ENCODE results near the gene CPLX1.
"Not testable (repeated sequence)": the region's sequence is repeated elsewhere in the genome, so short reads cannot be mapped to it uniquely, and the experiment has no call there.

Gene CPLX1

GRCh38 chr4:791898-792625 lies 33.9 kb downstream of the CPLX1 start:
- DNase-seq (ENCODE audit: low spot score): no peak

GRCh38 chr4:791252-791897 lies 34.6 kb downstream of the CPLX1 start:
- no peak for DNase-seq (ENCODE audit: low spot score)

DNA sequence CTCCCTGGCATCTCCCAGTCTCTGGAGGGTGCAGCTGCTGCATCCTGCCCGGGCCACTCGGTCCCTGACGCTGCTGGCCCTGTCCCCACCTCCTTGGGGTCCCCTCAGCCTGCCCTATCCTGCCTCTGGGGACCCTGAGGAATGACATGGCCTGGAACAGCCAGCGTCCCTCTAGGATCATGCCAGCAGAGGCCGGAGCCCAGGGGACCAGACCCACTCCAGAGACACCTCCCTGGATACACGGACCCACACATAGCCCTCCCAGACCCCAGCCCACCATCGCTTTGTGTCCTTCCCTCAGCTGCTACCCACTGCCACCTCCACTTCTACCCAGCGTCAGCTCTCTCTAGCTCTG lies 35.5 kb downstream of the CPLX1 start:
- no peak for DNase-seq (ENCODE audit: low spot score)

- DNase-seq (ENCODE audit: low spot score): no peak
Observed at GRCh38 chr4:789571-790465, 36.1 kb downstream of the CPLX1 start.

DNA sequence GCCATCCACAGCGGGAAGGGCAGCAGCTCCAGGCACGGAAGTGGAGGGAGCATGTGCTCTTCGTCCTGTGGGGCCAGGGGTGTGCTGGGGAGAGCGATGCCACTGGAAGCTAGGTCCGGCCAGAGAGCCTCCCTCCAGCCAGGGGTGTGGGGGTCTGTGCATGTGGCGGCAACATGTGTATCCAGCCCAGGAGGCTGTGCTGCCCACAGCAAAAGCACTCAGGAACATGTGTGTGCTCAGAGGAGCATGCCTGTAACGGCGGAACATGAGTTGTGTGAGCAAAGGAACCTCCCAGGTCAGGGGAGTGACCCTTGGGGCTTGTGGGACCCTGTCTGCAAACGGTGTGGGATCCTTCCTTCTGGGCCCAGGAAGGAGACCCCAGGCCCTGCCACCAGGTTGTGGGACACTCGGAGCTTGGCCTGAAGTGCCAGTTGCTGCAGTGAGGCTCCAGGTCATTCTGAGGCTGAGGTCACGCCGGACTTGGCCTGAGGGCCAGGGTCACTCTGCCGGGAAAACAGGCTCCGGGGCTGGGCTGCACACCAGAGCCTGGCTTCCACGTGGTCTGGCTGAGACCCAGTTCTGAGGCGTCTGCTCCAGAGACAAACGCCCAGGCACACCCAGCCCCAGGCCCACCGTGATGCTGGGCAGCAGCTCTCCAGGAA lies 37.2 kb downstream of the CPLX1 start:
- no peak for DNase-seq (ENCODE audit: low spot score)

- no peak for DNase-seq (ENCODE audit: low spot score)
Observed at GRCh38 chr4:788006-788635, 37.8 kb downstream of the CPLX1 start.

GRCh38 chr4:787561-787981 lies 38.4 kb downstream of the CPLX1 start:
- no peak for DNase-seq (ENCODE audit: low spot score)

GRCh38 chr4:786861-787300 lies 39.0 kb downstream of the CPLX1 start:
- DNase-seq (ENCODE audit: low spot score): no peak

DNA sequence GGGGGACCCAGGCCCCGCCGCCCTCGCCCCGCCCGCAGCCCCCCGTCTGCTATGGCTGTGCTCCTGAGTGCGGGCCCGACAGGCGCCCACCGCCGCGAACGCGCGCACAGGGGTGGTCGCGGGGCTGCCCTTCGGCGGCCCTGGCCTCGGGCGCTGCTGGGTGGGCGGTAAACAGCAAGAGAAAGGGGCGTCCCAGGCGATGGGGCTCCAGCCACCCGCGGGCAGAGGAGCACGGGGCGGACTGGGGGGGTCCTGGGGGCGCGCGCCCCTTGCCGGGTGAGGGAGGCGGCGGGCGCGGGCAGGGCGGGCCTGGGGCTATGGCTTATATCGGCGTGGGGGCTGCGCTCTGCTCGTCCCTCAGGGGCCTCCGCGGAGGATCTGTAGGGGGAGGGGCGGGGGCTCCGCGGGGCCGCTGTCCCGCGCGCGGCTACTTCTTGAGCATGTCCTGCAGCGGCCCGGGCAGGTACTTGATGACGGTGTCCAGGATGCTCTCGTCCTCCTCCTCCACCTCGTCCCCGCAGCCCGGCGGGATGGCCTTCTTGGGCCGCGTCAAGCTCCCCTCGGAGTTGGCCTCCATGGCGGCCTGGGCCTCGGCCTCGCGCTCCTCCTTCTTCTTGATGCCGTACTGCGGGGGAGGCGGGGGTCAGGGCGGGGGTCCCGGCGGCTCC lies 39.7 kb downstream of the CPLX1 start:
- DNase-seq (ENCODE audit: low spot score): no peak

GRCh38 chr4:785332-786073 lies 40.4 kb downstream of the CPLX1 start:
- DNase-seq (ENCODE audit: low spot score): no peak

- no peak for DNase-seq (ENCODE audit: low spot score)
Observed at GRCh38 chr4:784401-785331, 41.3 kb downstream of the CPLX1 start.

- DNase-seq (ENCODE audit: low spot score): peak; percentile 98
Observed at GRCh38 chr4:781493-782216, 44.3 kb downstream of the CPLX1 start.

GRCh38 chr4:780716-781492 lies 45.0 kb downstream of the CPLX1 start:
- no peak for DNase-seq (ENCODE audit: low spot score)

- DNase-seq (ENCODE audit: low spot score): not testable (repeated sequence)
Observed at GRCh38 chr4:780255-780654, 45.7 kb downstream of the CPLX1 start.

DNA sequence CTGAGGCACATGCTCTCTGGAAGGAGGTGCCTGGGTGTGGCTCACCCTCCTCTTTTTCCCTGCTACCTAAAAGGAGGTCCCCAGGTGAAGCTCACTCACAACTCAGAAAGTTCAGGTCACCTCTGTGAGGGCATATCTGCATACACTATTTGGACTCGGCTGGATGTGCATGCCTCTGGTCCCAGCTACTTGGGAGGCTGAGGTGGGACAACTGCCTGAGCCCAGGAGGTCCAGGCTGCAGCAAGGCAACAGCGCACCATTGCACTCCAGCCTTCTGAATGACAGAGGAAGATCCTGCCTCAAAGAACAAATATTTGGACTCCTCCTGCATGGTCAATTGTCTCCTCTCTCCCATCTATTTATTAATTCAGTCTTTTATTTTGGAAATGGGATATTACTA lies 46.4 kb downstream of the CPLX1 start:
- no peak for DNase-seq (ENCODE audit: low spot score)

DNA sequence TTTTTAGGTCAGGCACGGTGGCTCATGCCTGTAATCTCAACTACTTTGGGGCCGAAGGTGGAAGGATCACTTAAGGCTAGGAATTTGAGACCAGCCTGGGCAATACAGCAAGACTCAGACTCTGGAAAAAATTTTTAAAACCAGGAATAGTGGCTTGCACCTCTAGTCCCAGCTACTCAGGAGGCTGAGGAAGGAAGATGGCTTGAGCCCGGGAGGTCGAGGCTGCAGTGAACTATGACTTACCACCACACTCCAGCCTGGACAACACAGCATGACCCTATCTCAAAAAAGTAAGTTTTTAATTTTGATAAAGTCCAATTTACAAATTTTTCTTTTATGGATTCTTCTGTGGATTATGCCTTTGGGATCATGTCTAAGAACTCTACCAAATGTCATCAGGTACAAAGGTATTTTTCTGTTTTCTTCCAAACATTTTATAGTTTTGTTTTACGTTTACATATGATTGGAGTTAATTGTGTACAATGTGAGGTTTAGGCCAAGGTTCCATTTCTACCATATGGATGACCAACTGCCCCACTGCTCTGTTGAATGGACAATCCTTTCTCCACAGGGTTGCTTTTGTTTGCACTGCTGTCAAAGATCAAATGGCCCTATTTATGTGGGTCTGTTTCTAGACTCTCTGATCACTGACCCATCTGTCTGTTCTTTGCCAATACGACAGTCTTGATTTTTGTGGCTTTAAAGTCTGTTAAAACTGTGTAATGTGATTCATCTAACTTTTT lies 48.2 kb downstream of the CPLX1 start:
- no peak for DNase-seq (ENCODE audit: low spot score)
